Gastroesophageal sphincter (tissue), 4 donors: ENCODE results near the gene CATSPERE. TPM values are rescaled to one million over a fixed set of nuclear protein-coding genes. Genes with fewer than 3 reads are reported as not detected.
"Not testable (repeated sequence)": the region's sequence is repeated elsewhere in the genome, so short reads cannot be mapped to it uniquely, and the experiment has no call there.

Experiments used
- ATAC-seq: fragments of 150-250 bp; one replicate; pipeline ENCODE4 v1.9.1; 2016; ENCODE audit warnings: mild to moderate bottlenecking, moderate library complexity
- H3K27ac ChIP-seq, 4 donors: fragments of 200-600 bp; sonication (generic) in 3 of 4; 1 replicate in 3 of 4; 2 replicates in 1 of 4; pipeline ENCODE4 v1.5.1; 2016 to 2019
- H3K27me3 ChIP-seq: fragments of 200-600 bp; sonication (generic); one replicate; pipeline ENCODE4 v1.5.1; 2019
- H3K36me3 ChIP-seq, 2 donors: fragments of 200-600 bp; sonication (generic); one replicate each; pipeline ENCODE4 v1.5.1; 2019; ENCODE audit warnings: control low read depth in 1 of 2
- H3K4me1 ChIP-seq, 3 donors: fragments of 200-600 bp; sonication (generic); 1 replicate in 2 of 3; 2 replicates in 1 of 3; pipeline ENCODE4 v1.5.1; 2016 to 2019; ENCODE audit warnings: control low read depth in 2 of 3
- H3K4me3 ChIP-seq, 2 donors: fragments of 200-600 bp; sonication (generic); one replicate each; pipeline ENCODE4 v1.5.1; 2019; ENCODE audit warnings: mild to moderate bottlenecking in 1 of 2, moderate library complexity in 1 of 2
- H3K9me3 ChIP-seq, 3 donors: fragments of 200-600 bp; sonication (generic); one replicate each; pipeline ENCODE4 v1.5.1; 2017 to 2019; ENCODE audit warnings: control low read depth in 2 of 3
- CTCF ChIP-seq, 4 experiments: fragments of 200-600 bp in 2 of 4; fragments of 450-650 bp in 2 of 4; sonication (generic) in 1 of 4; IDR thresholded peaks; one replicate each; pipeline ENCODE4 v1.5.1; 2017 to 2019; ENCODE audit warnings: antibody characterized with exemption in 4 of 4, mild to moderate bottlenecking in 2 of 4, moderate library complexity in 2 of 4
- EP300 ChIP-seq: sonication (generic); formaldehyde crosslinking; IDR thresholded peaks from one replicate; pipeline ENCODE4 v1.6.1; 2017; ENCODE audit warnings: antibody characterized with exemption, mild to moderate bottlenecking
- POLR2A ChIP-seq, 2 donors: fragments of 450-650 bp; IDR thresholded peaks; one replicate each; pipeline ENCODE4 v1.6.1; 2017; ENCODE audit warnings: antibody characterized with exemption in 2 of 2, mild to moderate bottlenecking in 2 of 2, moderate library complexity in 1 of 2
- POLR2AphosphoS5 ChIP-seq: sonication (generic); formaldehyde crosslinking; IDR thresholded peaks from one replicate; pipeline ENCODE4 v1.6.1; 2017; ENCODE audit warnings: antibody characterized with exemption
- WGBS, 2 donors: methylation state at CpG; one replicate each; pipeline ENCODE4 v1.1.5; 2018; ENCODE audit warnings: low coverage in 1 of 2; 5-methylcytosine and 5-hydroxymethylcytosine counted together
- total RNA-seq, 4 donors: library from RNA; depleted of rRNA; stranded (reverse); fragments of >200 nt; gene quantifications; one replicate each; pipeline ENCODE4 v1.1.0, GENCODE V29; 2016

The CATSPERE gene
- total RNA-seq, 4 donors from 2014 or later, result 1.2 to 2.7 (median 2.3) TPM

- no peak for ATAC-seq
- Histone ChIP-seq H3K4me1 (no peaks in the 10 kb centered on the region), H3K4me3 (no peak overlapping the region), H3K27me3 (no peaks in the 10 kb centered on the region), H3K9me3 (peaks cover 0 to 9% (median 0%) of the 10 kb centered on the region in 3 donors), H3K27ac (no peak overlapping the region), H3K36me3 (no peaks in the 10 kb centered on the region)
- WGBS, 2 donors, result 64 to 70% methylated on average over 1 of the region's 1 CpG
- no peak for TF ChIP-seq CTCF (IDR thresholded peaks at IDR 0.05)
- no peak for TF ChIP-seq POLR2A (IDR thresholded peaks at IDR 0.05)
- TF ChIP-seq EP300, result no peak
- TF ChIP-seq POLR2AphosphoS5, result no peak
These were observed 36.7 kb downstream of the CATSPERE start for GRCh38 chr1:244497805-244498204.

GRCh38 chr1:244499484-244499883 lies 38.4 kb downstream of the CATSPERE start:
- H3K4me1 ChIP-seq, ATAC-seq, H3K4me3 ChIP-seq, H3K27ac ChIP-seq, H3K36me3 ChIP-seq, H3K27me3 ChIP-seq: not testable (repeated sequence)
- 70 to 95% methylated on average over 1 to 2 of the region's 2 CpGs for WGBS, 2 donors
- H3K9me3 ChIP-seq, result peaks cover 0 to 11% (median 0%) of the 10 kb centered on the region in 3 donors

- H3K36me3 ChIP-seq, H3K27me3 ChIP-seq, H3K27ac ChIP-seq, ATAC-seq, H3K4me3 ChIP-seq, H3K4me1 ChIP-seq: not testable (repeated sequence)
- 87 to 88% methylated on average over 4 of the region's 4 CpGs for WGBS, 2 donors
- H3K9me3 ChIP-seq, result peaks cover 0 to 11% (median 0%) of the 10 kb centered on the region in 3 donors
These were observed 39.4 kb downstream of the CATSPERE start for GRCh38 chr1:244500515-244500914.

GRCh38 chr1:244502630-244503029 lies 41.6 kb downstream of the CATSPERE start:
- no peak for ATAC-seq
- Histone ChIP-seq H3K9me3 (peaks cover 0 to 15% (median 0%) of the 10 kb centered on the region in 3 donors), H3K36me3 (no peaks in the 10 kb centered on the region), H3K4me1 (no peaks in the 10 kb centered on the region), H3K4me3 (no peak overlapping the region), H3K27me3 (no peaks in the 10 kb centered on the region), H3K27ac (no peak overlapping the region)
- 64 to 89% methylated on average over 1 to 2 of the region's 3 CpGs for WGBS, 2 donors
- TF ChIP-seq POLR2AphosphoS5 (no peak), CTCF (IDR thresholded peaks at IDR 0.05) (no peak), POLR2A (IDR thresholded peaks at IDR 0.05) (no peak)

GRCh38 chr1:244513493-244513892 lies 52.4 kb downstream of the CATSPERE start:
- Histone ChIP-seq H3K27ac (no peak overlapping the region), H3K4me3 (no peak overlapping the region), H3K27me3 (no peaks in the 10 kb centered on the region), H3K9me3 (peaks cover 0 to 9% (median 0%) of the 10 kb centered on the region in 3 donors), H3K36me3 (no peaks in the 10 kb centered on the region), H3K4me1 (no peaks in the 10 kb centered on the region)
- TF ChIP-seq POLR2A (IDR thresholded peaks at IDR 0.05), result no peak
- no peak for TF ChIP-seq CTCF (IDR thresholded peaks at IDR 0.05)
- TF ChIP-seq EP300, result no peak
- no peak for TF ChIP-seq POLR2AphosphoS5
- WGBS, 2 donors, result 89% methylated on average over 1 of the region's 5 CpGs; no CpG with 5 or more reads in 1 of the 2 donors
- ATAC-seq, result no peak

GRCh38 chr1:244515680-244516079 lies 54.6 kb downstream of the CATSPERE start:
- 55 to 94% methylated on average over 2 of the region's 2 CpGs for WGBS, 2 donors
- no peaks in the 10 kb centered on the region for H3K27me3 ChIP-seq
- TF ChIP-seq CTCF (IDR thresholded peaks at IDR 0.05) (no peak), EP300 (no peak), POLR2AphosphoS5 (no peak), POLR2A (IDR thresholded peaks at IDR 0.05) (no peak)

More at GRCh38 chr1:244515680-244516079, 54.6 kb downstream of the CATSPERE start:
- no peak overlapping the region for H3K27ac ChIP-seq
- H3K4me1 ChIP-seq, result no peaks in the 10 kb centered on the region
- H3K9me3 ChIP-seq, result peaks cover 0 to 8% (median 0%) of the 10 kb centered on the region in 3 donors
- ATAC-seq, result no peak
- peaks cover 0 to 7% of the 10 kb centered on the region in 2 donors for H3K36me3 ChIP-seq
- H3K4me3 ChIP-seq, result no peak overlapping the region
